Measurements from ENCODE around the gene SPAG9.
"Not testable (repeated sequence)": the region's sequence is repeated elsewhere in the genome, so short reads cannot be mapped to it uniquely, and the experiment has no call there.

The SPAG9 gene

GRCh38 chr17:51119415-51120356 lies 982 bp downstream of the SPAG9 start:
- H3K4me3 ChIP-seq (ENCODE audit: low read length), result peak overlapping the region; percentile 98
- TF ChIP-seq CTCF (conservative IDR thresholded peaks at IDR 0.05; ENCODE audit: low read length), result peak; percentile 43
- DNase-seq (ENCODE audit: low read depth), result peak; percentile 41

DNA sequence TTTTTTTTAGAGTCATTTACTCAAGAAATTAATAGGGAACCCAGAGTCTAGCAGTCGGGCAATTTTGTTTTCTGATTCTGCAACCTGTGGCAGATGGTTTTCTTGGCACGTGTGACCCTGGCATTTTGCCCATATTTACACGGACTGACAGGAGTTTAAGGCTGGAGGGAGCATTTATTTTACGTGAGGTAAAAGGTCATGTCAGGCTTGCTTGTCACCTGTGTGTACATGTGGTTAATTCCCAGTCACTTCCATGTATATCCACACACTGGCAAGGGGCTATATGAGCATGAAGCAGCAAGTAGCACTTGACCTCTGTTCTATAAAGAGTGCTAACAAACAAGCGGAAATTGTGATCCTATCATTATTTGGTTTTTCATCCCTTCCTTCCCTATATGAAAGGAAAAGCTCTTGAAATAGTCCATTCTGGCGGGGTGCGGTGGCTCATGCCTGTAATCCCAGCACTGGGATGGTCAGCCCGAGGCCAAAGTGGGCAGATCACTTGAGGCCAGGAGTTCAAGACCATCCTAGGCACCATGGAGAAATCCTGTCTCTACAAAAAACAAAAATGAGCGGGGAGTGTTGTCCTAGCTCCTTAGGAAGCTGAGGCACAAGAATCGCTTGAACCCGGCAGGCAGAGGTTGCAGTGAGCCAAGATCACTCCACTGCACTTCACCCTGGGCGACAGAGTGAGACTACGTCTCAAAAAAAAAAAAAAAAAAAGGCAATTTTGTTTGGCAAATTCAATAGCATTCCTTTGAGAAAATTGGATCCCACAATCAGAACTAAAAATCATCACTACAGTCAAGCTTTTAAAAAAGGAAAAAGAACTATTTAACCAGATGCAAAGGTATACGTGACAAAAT lies 2.1 kb downstream of the SPAG9 start:
- H3K4me3 ChIP-seq (ENCODE audit: low read length), result peak overlapping the region; percentile 98
- no peak for TF ChIP-seq CTCF (conservative IDR thresholded peaks at IDR 0.05; ENCODE audit: low read length)
- no peak for DNase-seq (ENCODE audit: low read depth)

- H3K4me3 ChIP-seq (ENCODE audit: low read length), result no peak overlapping the region
- DNase-seq (ENCODE audit: low read depth), result no peak
- TF ChIP-seq CTCF (conservative IDR thresholded peaks at IDR 0.05; ENCODE audit: low read length), result no peak
Observed at GRCh38 chr17:51115179-51115578, 5.5 kb downstream of the SPAG9 start.

DNA sequence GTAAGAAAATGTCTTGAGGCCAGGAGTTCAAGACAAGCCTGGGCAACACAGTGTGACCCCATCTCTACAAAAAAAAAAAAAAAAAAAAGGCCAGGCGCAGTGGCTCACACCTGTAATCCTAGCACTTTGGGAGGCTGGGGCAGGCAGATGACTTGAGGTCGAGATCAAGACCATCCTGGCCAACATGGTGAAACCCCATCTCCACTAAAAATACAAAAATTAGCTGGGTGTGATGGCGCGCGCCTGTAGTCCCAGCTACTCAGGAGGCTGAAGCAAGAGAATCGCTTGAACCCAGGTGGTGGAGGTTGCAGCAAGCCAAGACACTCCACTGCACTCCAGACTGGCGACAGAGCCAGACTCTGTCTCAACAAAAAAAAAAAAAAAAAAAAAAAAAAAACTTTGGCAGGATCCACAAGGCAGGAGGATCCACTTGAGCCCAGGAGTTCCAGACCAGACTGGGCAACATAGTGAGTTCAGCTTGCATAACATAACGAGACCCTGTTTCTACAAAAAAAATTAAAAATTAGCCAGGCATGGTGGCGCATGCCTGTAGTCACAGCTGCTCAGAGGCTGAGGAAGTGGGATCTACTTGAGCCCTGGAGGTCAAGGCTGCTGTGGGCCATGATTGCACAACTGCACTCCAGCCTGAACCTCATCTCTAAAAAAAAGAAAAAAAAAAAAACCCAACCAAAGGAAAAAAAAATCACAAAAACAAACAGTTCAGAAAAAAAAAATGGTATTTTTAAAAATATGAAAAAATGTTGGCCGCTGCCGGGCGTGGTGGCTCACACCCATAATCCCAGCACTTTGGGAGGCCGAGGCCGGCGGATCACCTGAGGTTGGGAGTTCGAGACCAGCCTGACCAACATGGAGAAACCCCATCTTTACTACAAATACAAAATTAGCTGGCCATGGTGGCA lies 8.1 kb downstream of the SPAG9 start:
- not testable (repeated sequence) for H3K4me3 ChIP-seq (ENCODE audit: low read length)
- DNase-seq (ENCODE audit: low read depth), result peak; percentile 69

DNA sequence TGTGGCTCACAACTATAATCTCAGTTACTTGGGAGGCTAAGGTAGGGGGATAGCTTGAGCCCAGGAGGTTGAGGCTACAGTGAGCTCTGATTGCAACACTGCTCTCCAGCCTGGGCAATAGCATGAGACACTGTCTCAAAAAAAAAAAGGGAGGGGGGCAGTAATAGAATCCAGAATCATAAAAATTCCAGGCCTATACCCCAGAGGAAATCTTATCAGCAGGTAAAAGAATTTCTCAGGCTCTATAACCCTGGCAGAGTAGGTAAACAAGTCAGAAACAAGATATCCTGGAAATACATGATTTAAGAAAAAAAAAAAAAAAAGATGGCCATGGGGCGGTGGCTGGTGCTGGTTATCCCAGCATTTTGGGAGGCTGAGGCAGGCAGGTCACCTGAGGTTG lies 12.9 kb downstream of the SPAG9 start:
- no peak for TF ChIP-seq CTCF (conservative IDR thresholded peaks at IDR 0.05; ENCODE audit: low read length)
- no peak for DNase-seq (ENCODE audit: low read depth)
- no peak overlapping the region for H3K4me3 ChIP-seq (ENCODE audit: low read length)

GRCh38 chr17:51103451-51103850 lies 17.2 kb downstream of the SPAG9 start:
- TF ChIP-seq CTCF (conservative IDR thresholded peaks at IDR 0.05; ENCODE audit: low read length), result no peak
- H3K4me3 ChIP-seq (ENCODE audit: low read length), result no peak overlapping the region

DNA sequence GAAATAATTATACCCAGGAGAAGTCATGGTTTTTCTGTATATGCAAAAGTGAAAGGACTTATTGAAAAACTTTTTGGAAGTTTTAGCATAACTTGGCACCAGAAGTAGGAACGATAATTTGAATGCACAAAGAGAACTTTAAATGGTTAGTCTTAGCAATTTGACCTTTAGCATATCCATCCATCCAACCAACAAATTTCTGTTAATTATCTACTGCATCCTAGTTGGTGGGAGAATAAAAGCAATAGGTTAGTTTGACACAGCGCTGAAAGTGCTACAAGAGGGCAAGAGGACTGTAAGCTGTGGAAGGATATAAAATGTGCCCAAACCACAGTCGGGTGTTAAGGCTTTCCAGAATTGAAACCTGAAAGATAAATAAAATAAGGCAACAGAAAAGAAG lies 17.6 kb downstream of the SPAG9 start:
- TF ChIP-seq CTCF (conservative IDR thresholded peaks at IDR 0.05; ENCODE audit: low read length), result no peak
- DNase-seq (ENCODE audit: low read depth), result no peak
- H3K4me3 ChIP-seq (ENCODE audit: low read length), result no peak overlapping the region

More at GRCh38 chr17:51103451-51103850, 17.2 kb downstream of the SPAG9 start:
- no peak for DNase-seq (ENCODE audit: low read depth)
